PC-3 (cell line): Measurements from ENCODE around the gene NPEPPS.
"Not testable (repeated sequence)": the region's sequence is repeated elsewhere in the genome, so short reads cannot be mapped to it uniquely, and the experiment has no call there.

Source experiments
- EZH2 ChIP-seq: fragments of 300-600 bp; sonication (generic); IDR thresholded peaks from one replicate; pipeline ENCODE4 v1.6.1; 2017; ENCODE audit warnings: antibody characterized with exemption, mild to moderate bottlenecking, low read length; ENCODE audit not compliant: unreplicated experiment
- TF ChIP-seq, protein P1 (sequence below): fragments of 300-600 bp; sonication (generic); conservative IDR thresholded peaks from 2 replicates; pipeline ENCODE4 v1.5.1; 2017; ENCODE audit warnings: antibody characterized with exemption, low read depth, mild to moderate bottlenecking, low read length

DNA sequence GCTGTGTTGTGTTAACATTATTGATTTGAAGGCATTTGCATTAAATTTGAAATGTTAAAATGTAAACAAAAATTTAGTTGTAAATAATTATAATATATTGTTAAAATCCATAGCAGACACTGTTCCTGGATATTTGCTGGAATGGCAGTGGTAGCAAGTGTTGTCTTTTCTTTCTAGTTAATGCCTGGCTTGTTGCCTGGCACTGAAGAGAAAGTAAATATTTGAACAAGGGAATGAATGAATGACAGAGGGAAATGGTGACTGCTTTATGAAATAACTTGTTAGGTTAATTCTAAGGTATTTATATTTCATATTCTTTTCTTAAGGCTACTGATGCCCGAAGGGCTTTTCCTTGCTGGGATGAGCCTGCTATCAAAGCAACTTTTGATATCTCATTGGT lies 51.5 kb downstream of the NPEPPS start:
- TF ChIP-seq EZH2, result not testable (repeated sequence)
- TF ChIP-seq, protein P1, sequence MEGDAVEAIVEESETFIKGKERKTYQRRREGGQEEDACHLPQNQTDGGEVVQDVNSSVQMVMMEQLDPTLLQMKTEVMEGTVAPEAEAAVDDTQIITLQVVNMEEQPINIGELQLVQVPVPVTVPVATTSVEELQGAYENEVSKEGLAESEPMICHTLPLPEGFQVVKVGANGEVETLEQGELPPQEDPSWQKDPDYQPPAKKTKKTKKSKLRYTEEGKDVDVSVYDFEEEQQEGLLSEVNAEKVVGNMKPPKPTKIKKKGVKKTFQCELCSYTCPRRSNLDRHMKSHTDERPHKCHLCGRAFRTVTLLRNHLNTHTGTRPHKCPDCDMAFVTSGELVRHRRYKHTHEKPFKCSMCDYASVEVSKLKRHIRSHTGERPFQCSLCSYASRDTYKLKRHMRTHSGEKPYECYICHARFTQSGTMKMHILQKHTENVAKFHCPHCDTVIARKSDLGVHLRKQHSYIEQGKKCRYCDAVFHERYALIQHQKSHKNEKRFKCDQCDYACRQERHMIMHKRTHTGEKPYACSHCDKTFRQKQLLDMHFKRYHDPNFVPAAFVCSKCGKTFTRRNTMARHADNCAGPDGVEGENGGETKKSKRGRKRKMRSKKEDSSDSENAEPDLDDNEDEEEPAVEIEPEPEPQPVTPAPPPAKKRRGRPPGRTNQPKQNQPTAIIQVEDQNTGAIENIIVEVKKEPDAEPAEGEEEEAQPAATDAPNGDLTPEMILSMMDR, result not testable (repeated sequence)
